Transverse colon (tissue), 4 donors: ENCODE data around the gene NLRX1. TPM values are rescaled to one million over a fixed set of nuclear protein-coding genes. Genes with fewer than 3 reads are reported as not detected.

Source experiments
- DNase-seq: peaks from one replicate; pipeline ENCODE4 v3.0.0-alpha.2; 2019
- H3K27ac ChIP-seq, 4 donors: fragments of 200-600 bp; sonication (generic); 2 replicates each; pipeline ENCODE4 v1.5.1; 2016 to 2018; ENCODE audit warnings: inconsistent platforms in 4 of 4
- H3K27me3 ChIP-seq: fragments of 200-600 bp; sonication (generic); 2 replicates; pipeline ENCODE4 v1.5.1; 2017; ENCODE audit warnings: inconsistent platforms
- H3K36me3 ChIP-seq, 4 donors: fragments of 200-600 bp; sonication (generic); 2 replicates each; pipeline ENCODE4 v1.5.1; 2017 to 2019; ENCODE audit warnings: inconsistent platforms in 4 of 4
- H3K4me1 ChIP-seq, 4 donors: fragments of 200-600 bp; sonication (generic); 2 replicates each; pipeline ENCODE4 v1.5.1; 2017 to 2020; ENCODE audit warnings: inconsistent platforms in 4 of 4
- H3K4me3 ChIP-seq, 4 donors: fragments of 200-600 bp; sonication (generic); 1 replicate in 1 of 4; 2 replicates in 3 of 4; pipeline versions ENCODE4 v1.5.1 to v1.6.1; 2017 to 2019; ENCODE audit warnings: inconsistent platforms in 4 of 4
- H3K9me3 ChIP-seq, 2 donors: fragments of 200-600 bp; sonication (generic); 2 replicates each; pipeline ENCODE4 v1.5.1; 2017 to 2019; ENCODE audit warnings: inconsistent platforms in 2 of 2
- EP300 ChIP-seq: sonication (generic); formaldehyde crosslinking; IDR thresholded peaks from one replicate; pipeline ENCODE4 v1.6.1; 2017; ENCODE audit warnings: antibody characterized with exemption, low read depth
- POLR2A ChIP-seq: fragments of 450-650 bp; IDR thresholded peaks from one replicate; pipeline ENCODE4 v1.6.1; 2016; ENCODE audit warnings: antibody characterized with exemption, mild to moderate bottlenecking, moderate library complexity
- POLR2AphosphoS5 ChIP-seq, 3 donors: sonication (generic); formaldehyde crosslinking; IDR thresholded peaks; one replicate each; pipeline ENCODE4 v1.6.1; 2016; ENCODE audit warnings: antibody characterized with exemption in 3 of 3
- WGBS, 2 donors: methylation state at CpG; one replicate each; pipeline ENCODE4 v1.1.5; 2018; ENCODE audit warnings: low coverage in 1 of 2; 5-methylcytosine and 5-hydroxymethylcytosine counted together
- in situ Hi-C, 4 donors: fragments of 200-750 bp; cut with MboI; loops; one replicate each; pipeline versions ENCODE4 v1.15.0 to v1.15.1; 2017; ENCODE audit warnings: low sequenced_read_pairs in 3 of 4, low pct_ligation_motif_present in 1 of 4, low pct_unique_long_range_greater_than_20kb in 1 of 4
- intact Hi-C: fragments of 100-400 bp; cut with DNase I; formaldehyde crosslinking; loops from one replicate; pipeline ENCODE4 v1.15.1; 2023; ENCODE audit warnings: low total_unique reads
- total RNA-seq, 4 donors: library from RNA; depleted of rRNA; stranded (reverse); fragments of >200 nt; gene quantifications; one replicate each; pipeline ENCODE4 v1.1.0, GENCODE V29; 2016
- TF ChIP-seq, protein P1 (sequence below), 5 experiments: fragments of 200-600 bp in 3 of 5; fragments of 450-650 bp in 2 of 5; sonication (generic) in 3 of 5; IDR thresholded peaks; 1 replicate in 2 of 5; 2 replicates in 3 of 5; pipeline ENCODE4 v1.5.1; 2016 to 2017; ENCODE audit warnings: antibody characterized with exemption in 5 of 5, inconsistent platforms in 3 of 5, mild to moderate bottlenecking in 2 of 5, moderate library complexity in 1 of 5

NLRX1 gene
- total RNA-seq, 4 donors from 2014 or later = 16.4 to 30.1 (median 18.2) TPM

DNA sequence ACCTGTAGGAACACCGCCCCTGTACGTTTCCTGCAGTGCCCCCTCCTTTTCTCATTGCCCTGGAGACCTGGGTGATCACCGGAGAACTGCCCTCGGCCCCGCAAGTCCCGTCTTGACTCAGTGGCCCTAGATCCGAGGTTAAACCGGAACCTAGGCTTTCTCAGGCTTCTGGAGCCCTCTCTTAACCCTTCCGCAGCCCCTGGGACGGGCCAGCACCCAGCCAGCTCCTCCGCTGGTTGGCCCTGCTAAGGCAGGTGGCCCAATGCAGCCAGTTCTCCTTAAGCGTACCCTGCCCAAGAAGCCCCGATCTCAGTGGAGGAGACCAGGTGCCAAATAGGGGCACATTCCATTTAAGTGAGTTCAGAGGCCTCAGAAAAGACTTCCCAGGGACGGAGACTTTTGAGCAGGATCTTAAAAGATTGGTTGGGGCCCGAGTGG, 776 bp downstream of the NLRX1 start:
- DNase-seq = no peak
- TF ChIP-seq POLR2AphosphoS5 (IDR thresholded peaks at IDR 0.05) = peak in 1 of 3 donors; percentile 6
- TF ChIP-seq EP300 = no peak
- H3K27me3 ChIP-seq = no peaks in the 10 kb centered on the region

DNA sequence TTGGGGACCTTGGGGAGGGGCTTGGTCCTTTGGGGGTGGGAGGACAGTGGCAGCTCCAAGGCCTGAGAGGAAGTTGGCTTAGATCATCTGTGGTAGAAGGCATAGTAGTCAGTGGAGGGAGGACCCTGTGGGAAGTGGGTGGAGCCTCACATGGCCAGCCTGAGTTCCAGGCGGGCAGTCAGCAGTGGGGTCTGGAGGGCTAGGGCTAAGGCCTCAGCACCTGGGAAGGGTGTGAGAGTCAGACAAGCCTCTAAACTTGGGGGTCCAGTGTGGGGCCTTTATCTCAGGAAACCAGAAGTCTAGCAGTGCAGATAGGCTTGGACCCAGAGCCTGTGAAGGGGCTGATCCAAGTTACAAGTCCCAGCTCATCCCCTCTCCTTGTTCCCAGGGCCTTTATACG, 4.0 kb downstream of the NLRX1 start:
- Histone ChIP-seq H3K9me3 (no peaks in the 10 kb centered on the region), H3K27me3 (no peaks in the 10 kb centered on the region), H3K27ac (no peak overlapping the region), H3K4me1 (peaks cover 0 to 12% (median 6%) of the 10 kb centered on the region in 4 donors), H3K4me3 (no peak overlapping the region), H3K36me3 (peaks cover 0 to 3% (median 0%) of the 10 kb centered on the region in 4 donors)
- intact Hi-C loops = no loop called here
- WGBS, 2 donors = 93% methylated on average over 2 of the region's 2 CpGs; no CpG with 5 or more reads in 1 of the 2 donors
- DNase-seq = no peak
- TF ChIP-seq EP300 = no peak
- no peak for TF ChIP-seq POLR2AphosphoS5 (IDR thresholded peaks at IDR 0.05)
- TF ChIP-seq, protein P1, sequence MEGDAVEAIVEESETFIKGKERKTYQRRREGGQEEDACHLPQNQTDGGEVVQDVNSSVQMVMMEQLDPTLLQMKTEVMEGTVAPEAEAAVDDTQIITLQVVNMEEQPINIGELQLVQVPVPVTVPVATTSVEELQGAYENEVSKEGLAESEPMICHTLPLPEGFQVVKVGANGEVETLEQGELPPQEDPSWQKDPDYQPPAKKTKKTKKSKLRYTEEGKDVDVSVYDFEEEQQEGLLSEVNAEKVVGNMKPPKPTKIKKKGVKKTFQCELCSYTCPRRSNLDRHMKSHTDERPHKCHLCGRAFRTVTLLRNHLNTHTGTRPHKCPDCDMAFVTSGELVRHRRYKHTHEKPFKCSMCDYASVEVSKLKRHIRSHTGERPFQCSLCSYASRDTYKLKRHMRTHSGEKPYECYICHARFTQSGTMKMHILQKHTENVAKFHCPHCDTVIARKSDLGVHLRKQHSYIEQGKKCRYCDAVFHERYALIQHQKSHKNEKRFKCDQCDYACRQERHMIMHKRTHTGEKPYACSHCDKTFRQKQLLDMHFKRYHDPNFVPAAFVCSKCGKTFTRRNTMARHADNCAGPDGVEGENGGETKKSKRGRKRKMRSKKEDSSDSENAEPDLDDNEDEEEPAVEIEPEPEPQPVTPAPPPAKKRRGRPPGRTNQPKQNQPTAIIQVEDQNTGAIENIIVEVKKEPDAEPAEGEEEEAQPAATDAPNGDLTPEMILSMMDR (IDR thresholded peaks at IDR 0.05) = no peak
- no peak for TF ChIP-seq POLR2A
- in situ Hi-C loops = no loop called here

More for the DNA sequence above, 776 bp downstream of the NLRX1 start:
- Histone ChIP-seq H3K27ac (peak overlapping the region; percentile 91 to 96 (median 94)), H3K4me1 (peaks cover 0 to 12% (median 6%) of the 10 kb centered on the region in 4 donors), H3K36me3 (peaks cover 0 to under 1% (median 0%) of the 10 kb centered on the region in 4 donors), H3K9me3 (no peaks in the 10 kb centered on the region), H3K4me3 (peak overlapping the region; percentile 74 to 94 (median 82))
- in situ Hi-C loops = no loop called here
- 12% methylated on average over 15 of the region's 15 CpGs; no CpG with 5 or more reads in 1 of the 2 donors for WGBS, 2 donors
- intact Hi-C loops = no loop called here

DNA sequence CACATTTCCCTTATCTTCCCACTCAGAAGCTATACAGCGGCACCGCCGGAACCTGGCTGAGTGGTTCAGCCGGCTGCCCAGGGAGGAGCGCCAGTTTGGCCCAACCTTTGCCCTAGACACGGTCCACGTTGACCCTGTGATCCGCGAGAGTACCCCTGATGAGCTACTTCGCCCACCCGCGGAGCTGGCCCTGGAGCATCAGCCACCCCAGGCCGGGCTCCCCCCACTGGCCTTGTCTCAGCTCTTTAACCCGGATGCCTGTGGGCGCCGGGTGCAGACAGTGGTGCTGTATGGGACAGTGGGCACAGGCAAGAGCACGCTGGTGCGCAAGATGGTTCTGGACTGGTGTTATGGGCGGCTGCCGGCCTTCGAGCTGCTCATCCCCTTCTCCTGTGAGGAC, 4.9 kb downstream of the NLRX1 start:
- in situ Hi-C loops (no loop called here), intact Hi-C loops (no loop called here)
- no peak overlapping the region for H3K4me3 ChIP-seq
- DNase-seq = no peak
- H3K27me3 ChIP-seq = no peaks in the 10 kb centered on the region
- TF ChIP-seq POLR2A = no peak
- TF ChIP-seq, protein P1 (IDR thresholded peaks at IDR 0.05) = no peak
- no peak for TF ChIP-seq EP300
- no peak for TF ChIP-seq POLR2AphosphoS5 (IDR thresholded peaks at IDR 0.05)
- peaks cover 0 to 8% (median 5%) of the 10 kb centered on the region in 4 donors for H3K4me1 ChIP-seq
- 95 to 96% methylated on average over 4 to 21 of the region's 21 CpGs for WGBS, 2 donors
- no peaks in the 10 kb centered on the region for H3K9me3 ChIP-seq
- no peak overlapping the region for H3K27ac ChIP-seq
- peaks cover 0 to 3% (median 0%) of the 10 kb centered on the region in 4 donors for H3K36me3 ChIP-seq

DNA sequence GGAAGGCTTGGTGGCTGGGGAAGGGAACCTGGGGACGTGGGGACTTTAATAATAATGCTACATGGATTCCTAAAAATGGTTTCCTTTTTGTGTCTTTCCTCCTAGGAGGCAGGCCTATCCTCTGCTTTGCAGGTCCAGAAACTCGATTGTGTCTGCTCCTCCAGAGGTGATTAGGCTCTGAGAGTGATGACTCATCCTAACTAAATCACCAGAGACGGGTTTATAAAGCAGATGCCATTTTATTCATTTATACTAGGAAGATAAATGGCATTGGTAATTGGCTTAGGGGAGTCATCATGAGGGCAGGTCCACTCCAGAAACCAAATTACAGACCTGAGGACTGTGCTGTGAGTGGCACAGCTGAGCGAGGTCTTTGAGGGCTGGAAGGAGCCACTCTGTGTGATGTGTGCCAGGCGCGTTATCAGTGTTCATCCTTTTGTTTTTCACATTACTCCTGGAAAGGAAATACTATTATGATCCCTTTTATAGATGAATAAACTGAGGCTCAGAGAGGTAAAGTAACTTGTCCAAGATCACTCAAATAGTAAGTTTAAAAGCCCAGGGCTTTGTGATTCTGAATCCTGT, 7.1 kb downstream of the NLRX1 start:
- no peaks in the 10 kb centered on the region for H3K27me3 ChIP-seq
- H3K4me3 ChIP-seq = no peak overlapping the region
- no peak overlapping the region for H3K27ac ChIP-seq
- no peaks in the 10 kb centered on the region for H3K4me1 ChIP-seq
- WGBS, 2 donors = 74 to 100% methylated on average over 2 to 6 of the region's 6 CpGs
- in situ Hi-C loops (no loop called here), intact Hi-C loops (no loop called here)
- no peaks in the 10 kb centered on the region for H3K9me3 ChIP-seq
- TF ChIP-seq POLR2A = no peak
- no peak for TF ChIP-seq EP300
- TF ChIP-seq POLR2AphosphoS5 (IDR thresholded peaks at IDR 0.05) = no peak
- TF ChIP-seq, protein P1 (IDR thresholded peaks at IDR 0.05) = no peak
- H3K36me3 ChIP-seq = peaks cover 0 to 3% (median 0%) of the 10 kb centered on the region in 4 donors
- DNase-seq = no peak
